GM18870 (cell line): Measurements from ENCODE around the gene LAMC3.

Source experiments
- ATAC-seq: cut with Tn5 transposase; IDR thresholded peaks from one replicate; pipeline ENCODE4 v1.9.1; 2021; ENCODE audit warnings: moderate library complexity; ENCODE audit not compliant: unreplicated experiment

The LAMC3 gene

DNA sequence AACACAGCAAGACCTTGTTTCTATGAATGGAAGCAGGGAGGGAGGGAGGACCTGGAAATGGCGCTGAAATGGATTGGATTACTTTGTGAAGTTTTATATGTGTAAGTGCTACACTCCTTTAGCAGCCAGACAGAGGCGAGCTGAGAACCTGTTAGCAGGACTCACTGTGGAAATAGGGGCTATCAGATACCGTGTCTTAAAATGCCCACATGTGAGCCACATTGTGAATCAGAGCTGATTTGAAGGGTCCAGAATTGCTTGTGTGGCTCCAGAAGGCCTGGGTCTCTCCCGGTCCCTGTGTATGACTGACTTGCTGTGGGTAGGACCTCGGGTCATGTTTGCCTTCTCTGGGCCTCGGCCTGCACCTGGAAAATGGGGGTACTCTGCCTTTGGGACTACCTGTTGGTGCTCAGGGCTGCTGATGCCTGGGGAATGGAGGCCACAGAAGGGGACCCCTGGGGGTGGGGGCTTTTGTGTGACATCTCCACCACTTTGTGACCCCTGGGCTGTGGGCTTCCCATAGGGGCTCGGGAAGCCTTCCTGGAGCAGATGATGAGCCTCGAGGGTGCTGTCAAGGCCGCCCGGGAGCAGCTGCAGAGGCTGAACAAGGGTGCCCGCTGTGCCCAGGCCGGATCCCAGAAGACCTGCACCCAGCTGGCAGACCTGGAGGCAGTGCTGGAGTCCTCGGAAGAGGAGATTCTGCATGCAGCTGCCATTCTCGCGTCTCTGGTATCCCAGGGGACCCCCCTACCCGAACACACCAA is 63.3 kb downstream of the LAMC3 start:
- no peak for ATAC-seq

DNA sequence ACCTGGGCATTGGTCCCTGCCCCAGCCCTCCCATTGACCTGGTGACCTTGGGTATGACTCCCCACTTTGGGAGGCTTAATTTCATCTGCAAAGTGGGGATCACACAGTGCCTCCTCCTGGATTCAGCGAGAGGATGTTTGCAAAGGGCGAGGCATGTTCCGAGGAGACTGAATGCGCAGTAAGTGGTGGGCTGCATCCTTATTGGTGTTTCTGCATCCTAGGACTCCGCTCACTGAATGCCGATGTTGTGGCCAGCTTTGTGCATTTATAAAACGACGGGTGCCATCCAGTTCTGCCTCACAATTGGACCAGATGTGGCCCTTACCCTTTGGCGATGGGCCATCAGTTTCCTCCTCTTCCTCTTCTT is 63.9 kb downstream of the LAMC3 start:
- no peak for ATAC-seq

DNA sequence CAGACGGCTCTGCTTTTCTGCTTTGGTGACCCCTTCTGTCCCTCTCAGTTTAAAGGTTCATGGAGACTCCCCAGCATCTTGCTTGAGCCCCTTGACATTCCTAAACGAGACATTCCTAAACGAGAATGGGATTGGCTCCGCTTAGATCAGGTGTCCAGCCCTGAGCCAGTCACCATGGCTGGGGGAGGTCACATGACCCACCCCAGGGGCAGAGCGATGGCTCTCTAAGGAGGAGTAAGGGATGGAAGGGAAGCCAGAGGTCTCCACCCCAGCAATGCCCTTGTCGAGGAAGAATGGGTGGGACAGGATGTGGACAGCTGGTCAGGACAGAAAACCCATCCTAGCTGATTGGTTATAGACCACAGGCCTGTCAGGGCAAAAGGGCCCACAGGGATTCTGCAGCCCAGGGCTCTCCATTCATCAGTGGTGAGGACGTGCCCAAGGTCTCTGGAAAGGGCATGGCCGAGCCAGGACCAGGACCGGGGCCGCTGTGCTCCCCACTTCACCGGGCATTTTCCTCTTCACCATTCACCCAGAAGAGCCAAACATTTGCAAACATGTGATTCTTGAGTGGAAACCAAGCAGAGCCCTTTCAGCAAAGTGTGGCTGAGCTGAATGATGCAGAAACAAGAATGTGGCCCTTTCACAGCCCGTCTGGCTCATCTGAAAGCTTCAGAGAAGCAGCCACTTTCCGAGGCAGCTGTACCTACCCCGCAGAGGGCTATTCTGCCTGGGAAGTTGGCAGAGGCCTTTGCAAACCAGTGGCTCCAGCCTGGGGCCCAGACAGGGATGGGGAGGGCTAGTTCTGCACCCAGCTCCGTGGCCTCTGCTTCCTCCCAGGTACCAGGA is 67.6 kb downstream of the LAMC3 start:
- no peak for ATAC-seq

GRCh38 chr9:131078427-131079366 is 69.7 kb downstream of the LAMC3 start:
- ATAC-seq, result no peak

DNA sequence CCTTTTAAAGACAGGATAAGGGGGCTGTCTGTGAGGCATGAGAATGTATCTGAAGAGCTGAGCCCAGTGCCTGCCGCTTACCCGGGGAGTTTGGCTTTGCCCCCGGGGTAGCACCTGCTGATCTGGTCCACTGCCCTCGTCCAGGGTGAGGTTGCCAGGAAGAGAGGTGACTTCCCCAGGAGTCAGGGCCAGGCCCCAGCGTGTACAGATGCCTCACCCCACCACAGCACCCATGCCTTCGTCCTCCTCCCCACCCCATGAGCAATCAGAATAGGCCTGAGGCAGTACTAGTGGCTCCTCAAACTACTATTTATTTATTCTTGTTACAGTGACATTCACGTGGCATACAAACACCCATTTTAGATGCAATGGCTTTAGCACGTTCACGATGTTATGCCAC is 71.6 kb downstream of the LAMC3 start:
- no peak for ATAC-seq

GRCh38 chr9:131081868-131082267 is 72.9 kb downstream of the LAMC3 start:
- ATAC-seq, result no peak

GRCh38 chr9:131082774-131083512 is 74.0 kb downstream of the LAMC3 start:
- ATAC-seq, result no peak

GRCh38 chr9:131084661-131085369 is 75.8 kb downstream of the LAMC3 start:
- ATAC-seq, result no peak

DNA sequence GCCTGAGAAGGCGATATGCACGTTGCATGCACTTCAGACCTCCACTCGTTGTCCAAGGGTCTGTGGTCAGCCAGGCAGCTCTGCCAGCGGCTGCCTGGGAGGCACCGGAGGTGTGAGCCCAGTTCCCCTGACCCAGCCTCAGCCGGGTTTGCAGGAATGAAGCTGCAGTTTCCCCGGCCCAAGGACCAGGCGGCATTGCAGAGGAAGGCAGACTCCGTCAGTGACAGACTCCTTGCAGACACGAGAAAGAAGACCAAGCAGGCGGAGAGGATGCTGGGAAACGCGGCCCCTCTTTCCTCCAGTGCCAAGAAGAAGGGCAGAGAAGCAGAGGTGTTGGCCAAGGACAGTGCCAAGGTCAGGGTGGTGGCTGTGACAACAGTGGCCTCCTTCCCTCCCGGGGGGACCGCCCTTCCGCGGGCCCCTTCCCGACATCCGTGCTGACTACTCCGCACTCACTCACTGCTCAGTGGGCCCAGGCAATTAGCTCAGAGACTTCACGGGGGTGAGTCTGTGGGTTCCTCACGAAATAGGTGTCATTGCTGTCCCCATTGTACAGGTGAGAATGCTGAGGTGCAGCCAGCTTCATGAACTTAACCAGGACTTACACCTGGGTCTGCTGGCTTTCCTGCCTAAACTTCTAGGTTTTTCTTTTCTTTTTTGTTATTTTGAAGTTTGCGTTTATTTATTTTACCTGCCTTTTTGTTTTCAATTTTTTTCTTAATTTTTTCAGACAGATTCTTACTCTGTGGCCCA is 76.6 kb downstream of the LAMC3 start:
- ATAC-seq, result no peak

- no peak for ATAC-seq
Measured at GRCh38 chr9:131087354-131087893, 78.5 kb downstream of the LAMC3 start.

GRCh38 chr9:131090025-131090787 is 81.2 kb downstream of the LAMC3 start:
- ATAC-seq, result no peak

GRCh38 chr9:131091352-131091992 is 82.5 kb downstream of the LAMC3 start:
- no peak for ATAC-seq

- ATAC-seq, result no peak
Measured at GRCh38 chr9:131092030-131092429, 83.1 kb downstream of the LAMC3 start.

DNA sequence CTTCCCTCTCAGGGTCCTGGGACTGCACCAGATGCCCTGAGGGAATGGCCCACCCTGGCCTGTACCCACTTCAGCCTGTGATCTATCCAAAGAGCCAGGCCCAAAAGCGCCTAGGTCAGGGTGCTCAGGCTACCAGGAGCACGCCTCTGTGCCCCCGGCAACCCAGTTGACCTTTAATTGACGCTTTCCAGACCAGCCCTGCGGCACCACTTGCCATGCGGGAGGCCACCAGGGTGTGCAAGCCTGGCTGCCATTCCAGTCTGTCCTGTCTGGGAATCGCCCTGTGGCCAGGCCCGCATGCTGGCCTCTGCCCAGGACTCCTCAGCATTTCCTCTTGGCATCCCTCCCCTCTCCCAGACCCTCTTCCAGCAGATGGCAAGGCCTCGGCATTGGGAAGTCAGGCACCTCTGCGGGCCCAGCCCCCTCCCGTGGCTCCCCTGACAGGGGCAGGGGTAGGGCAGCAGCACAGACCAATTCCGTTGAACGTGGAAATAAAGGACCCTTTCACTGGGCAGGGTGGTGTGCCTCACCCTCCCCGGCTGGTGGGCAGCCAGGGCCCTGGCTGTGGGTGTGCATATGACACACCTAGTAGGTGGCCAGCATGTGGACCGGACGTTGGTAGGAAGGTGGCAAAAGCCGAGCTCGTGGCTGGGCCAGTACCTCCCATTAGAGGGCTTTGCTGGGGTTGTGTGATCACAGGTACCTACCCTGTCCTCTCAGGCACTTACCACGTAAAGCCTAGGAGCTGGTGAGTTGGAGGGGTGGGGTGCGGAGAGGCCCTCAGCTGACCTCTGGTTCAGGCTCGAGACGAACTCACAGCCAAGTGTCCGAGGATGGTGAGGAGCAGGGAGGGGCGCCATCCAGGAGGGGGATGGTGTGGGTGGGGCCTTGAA is 83.8 kb downstream of the LAMC3 start:
- ATAC-seq, result no peak

DNA sequence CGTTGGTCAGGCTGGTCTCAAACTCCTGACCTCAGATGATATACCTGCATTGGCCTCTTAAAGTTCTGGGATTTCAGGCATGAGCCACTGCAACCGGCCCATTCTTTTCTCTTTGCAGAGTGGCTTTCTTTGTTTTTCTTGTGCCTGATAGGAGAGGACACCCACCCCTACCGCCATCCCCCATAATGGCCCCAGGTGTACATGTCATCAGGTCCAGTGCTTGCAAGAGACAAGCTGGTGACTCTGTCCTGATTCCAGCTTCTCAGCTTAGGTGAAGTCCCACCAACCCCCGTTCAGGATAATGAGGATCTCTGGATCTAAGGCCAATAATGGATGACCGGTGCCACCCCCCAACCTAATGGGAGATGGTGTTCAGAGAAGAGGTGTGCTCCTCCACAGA is 85.0 kb downstream of the LAMC3 start:
- no peak for ATAC-seq

GRCh38 chr9:131094622-131095021 is 85.6 kb downstream of the LAMC3 start:
- ATAC-seq, result no peak
